GM21737 (cell line): ENCODE measurements around the gene PNMA6F.
"Not testable (repeated sequence)": the region's sequence is repeated elsewhere in the genome, so short reads cannot be mapped to it uniquely, and the experiment has no call there.

ENCODE experiments used
- ATAC-seq: cut with Tn5 transposase; IDR thresholded peaks from one replicate; pipeline ENCODE4 v1.9.1; 2021; ENCODE audit warnings: mild to moderate bottlenecking, moderate library complexity; ENCODE audit not compliant: unreplicated experiment

PNMA6F gene

DNA sequence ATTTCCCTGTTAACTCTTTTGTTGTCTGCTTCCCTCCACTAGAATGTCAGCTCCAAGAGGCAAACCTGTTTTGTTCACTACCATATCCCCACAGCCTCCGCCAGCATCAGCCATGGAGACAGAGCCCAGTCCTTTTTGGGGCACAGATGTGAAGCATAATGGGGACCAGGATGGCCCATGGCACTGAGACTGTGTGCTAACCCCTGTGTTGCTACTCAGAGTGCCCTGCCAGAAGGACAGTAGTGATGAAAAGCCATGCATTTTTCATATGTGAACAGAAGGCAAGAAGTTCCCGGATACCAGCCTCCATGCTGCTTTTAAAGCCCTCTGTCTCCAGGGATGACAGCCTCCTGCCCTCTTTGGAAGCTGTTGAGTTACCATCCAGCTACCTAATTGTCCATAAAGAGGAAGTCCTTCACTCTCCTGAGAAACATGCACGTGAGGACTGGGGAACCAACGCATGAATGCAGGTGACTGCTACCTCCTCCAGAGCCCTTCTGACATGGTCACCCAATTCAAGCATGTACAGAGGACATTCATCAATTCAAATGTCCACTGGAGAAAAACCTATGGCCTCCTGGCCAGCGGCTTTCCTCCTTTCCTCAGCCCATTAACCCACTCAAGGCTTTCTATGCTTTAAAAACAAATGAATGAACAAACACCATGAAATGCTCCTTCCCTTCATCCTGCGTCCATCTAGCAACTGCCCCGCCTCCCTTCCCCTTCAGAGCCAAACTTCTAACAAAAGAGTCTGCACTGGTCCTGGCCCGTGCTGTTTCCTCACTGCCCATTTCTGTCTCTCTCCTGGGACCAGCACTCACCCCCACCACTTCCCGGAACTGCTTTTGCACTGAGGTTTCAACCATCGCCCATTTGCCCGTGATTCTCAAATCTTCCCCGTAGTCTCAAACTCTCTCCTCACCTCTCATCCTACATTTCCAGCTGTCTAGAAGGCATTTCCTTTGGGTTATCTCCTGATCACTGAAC lies 18.0 kb downstream of the PNMA6F start:
- ATAC-seq = no peak

- ATAC-seq = no peak
Observed at GRCh38 chrX:153302796-153303195, 18.8 kb downstream of the PNMA6F start.

DNA sequence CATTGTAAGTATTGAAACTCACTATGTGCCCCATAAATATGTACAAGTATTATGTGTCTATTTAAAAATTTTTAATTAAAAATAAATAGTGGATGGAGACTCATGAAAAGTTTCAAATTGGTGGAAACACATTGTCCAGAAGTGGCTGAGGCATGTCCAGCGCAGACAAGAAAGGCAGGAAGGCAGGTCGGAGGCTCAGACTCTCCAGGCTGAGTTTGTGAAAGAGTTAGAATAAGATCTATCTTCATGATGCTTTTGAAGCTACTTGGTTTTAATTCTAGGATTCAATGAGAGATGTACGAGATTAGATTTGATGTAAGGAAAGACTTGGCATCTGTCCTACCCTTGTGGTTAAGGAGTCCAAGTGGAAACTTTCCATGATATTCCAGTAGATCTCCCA lies 19.8 kb downstream of the PNMA6F start:
- ATAC-seq = no peak

DNA sequence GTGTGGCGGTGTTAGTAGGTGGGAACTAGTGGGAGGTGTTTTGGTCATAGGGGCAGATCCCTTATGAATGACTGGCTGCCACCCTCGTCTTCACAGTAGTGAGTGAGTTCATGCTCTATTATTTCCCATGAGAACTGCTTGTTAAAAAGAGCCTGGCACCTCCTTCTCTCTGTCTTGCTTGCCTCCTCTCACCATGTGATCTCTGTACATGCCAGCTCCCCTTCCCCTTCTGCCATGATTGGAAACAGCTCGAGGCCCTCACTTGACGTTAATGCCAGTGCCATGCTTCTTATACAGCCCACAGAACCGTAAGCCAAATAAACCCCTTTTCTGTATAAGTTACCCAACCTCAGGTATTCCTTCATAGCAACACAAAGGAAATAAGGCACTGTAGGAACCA lies 21.7 kb downstream of the PNMA6F start:
- no peak for ATAC-seq

DNA sequence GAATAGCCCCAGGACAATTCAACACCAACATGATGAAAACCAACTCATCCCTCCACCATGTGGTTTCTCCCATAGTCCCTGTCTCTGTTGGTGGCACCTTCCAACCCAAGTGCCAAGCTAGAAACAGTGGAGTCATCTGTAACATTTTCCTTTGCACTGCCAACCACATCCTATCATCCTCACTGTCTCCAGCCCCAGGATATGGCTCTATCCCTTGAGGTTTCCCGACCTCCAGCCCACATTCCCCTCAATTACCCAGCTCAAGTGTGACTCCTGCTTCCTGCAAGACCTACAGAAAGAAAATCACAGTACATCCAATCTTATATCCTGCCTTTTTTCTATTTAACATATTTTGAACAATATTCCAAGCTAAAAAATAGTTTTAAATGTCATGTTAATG lies 24.2 kb downstream of the PNMA6F start:
- no peak for ATAC-seq

GRCh38 chrX:153293485-153294071 lies 28.0 kb downstream of the PNMA6F start:
- not testable (repeated sequence) for ATAC-seq

- ATAC-seq = not testable (repeated sequence)
Observed at GRCh38 chrX:153288807-153289206, 32.8 kb downstream of the PNMA6F start.

DNA sequence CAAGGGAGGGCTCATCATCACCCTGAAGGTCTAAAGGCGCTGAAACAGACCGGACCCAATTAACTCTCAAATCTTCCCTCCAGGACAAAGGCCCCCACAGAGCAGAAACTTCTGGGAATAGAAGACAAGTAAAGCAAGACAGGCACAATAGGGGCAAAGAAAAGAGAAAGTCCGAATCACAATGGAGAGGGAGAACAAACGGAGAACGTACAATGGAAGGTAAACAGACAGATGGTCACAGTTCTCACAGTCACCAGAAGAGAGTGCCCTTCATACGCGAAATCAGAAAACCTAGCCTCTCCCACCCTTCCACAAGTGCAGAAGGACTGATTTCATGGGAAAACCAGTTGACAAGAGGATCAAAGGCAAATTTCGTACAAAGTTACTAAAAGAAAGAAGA lies 35.9 kb downstream of the PNMA6F start:
- not testable (repeated sequence) for ATAC-seq

GRCh38 chrX:153283982-153284381 lies 37.6 kb downstream of the PNMA6F start:
- not testable (repeated sequence) for ATAC-seq

DNA sequence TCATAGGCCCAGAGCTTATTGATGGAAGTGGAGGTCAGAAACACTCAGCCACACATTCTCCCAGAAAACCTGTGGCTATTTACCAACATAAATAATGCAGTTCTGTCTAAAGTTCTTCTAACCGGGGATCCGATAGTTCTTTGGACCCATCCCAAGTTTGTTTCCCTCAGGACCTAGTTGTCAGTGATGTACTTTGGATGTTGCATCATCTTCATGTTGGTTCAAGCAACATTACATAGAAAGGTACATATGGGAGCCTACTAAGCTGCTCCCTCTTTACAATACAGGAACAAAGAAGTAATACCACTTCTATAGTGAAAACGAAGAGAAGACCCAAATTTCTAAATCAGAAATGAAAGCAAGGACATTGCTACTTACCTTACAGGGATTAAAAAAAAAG lies 39.8 kb downstream of the PNMA6F start:
- not testable (repeated sequence) for ATAC-seq

GRCh38 chrX:153279304-153279703 lies 42.3 kb downstream of the PNMA6F start:
- ATAC-seq = not testable (repeated sequence)

- ATAC-seq = not testable (repeated sequence)
Observed at GRCh38 chrX:153276049-153276448, 45.5 kb downstream of the PNMA6F start.

- not testable (repeated sequence) for ATAC-seq
Observed at GRCh38 chrX:153275418-153275817, 46.1 kb downstream of the PNMA6F start.

- ATAC-seq = not testable (repeated sequence)
Observed at GRCh38 chrX:153272584-153272983, 49.0 kb downstream of the PNMA6F start.

- not testable (repeated sequence) for ATAC-seq
Observed at GRCh38 chrX:153272070-153272469, 49.5 kb downstream of the PNMA6F start.
